Heart left ventricle (tissue), 16 donors: ENCODE data around the gene HEMK1. TPM values are rescaled to one million over a fixed set of nuclear protein-coding genes. Genes with fewer than 3 reads are reported as not detected.
A peak's percentile ranks its signal among the peaks of the same experiment; 100 is the strongest.

Experiments used
- ATAC-seq, 4 donors: fragments of 200-7000 bp; cut with Tn5 transposase; one replicate each; pipeline ENCODE4 v1.9.1; 2020 to 2022; ENCODE audit warnings: moderate library complexity in 4 of 4, mild to moderate bottlenecking in 3 of 4, moderate number of reproducible peaks in 1 of 4
- DNase-seq, 5 donors: peaks; one replicate each; pipeline ENCODE4 v3.0.0-alpha.2; 2020
- H3K27ac ChIP-seq, 12 donors: fragments of 200-600 bp; sonication (generic) in 4 of 12; one replicate each; pipeline versions ENCODE4 v1.5.0 to v1.8.0; 2016 to 2022; ENCODE audit warnings: mild to moderate bottlenecking in 2 of 12
- H3K27me3 ChIP-seq, 9 donors: fragments of 200-600 bp; sonication (generic) in 2 of 9; one replicate each; pipeline versions ENCODE4 v1.5.1 to v1.8.0; 2016 to 2022; ENCODE audit warnings: mild to moderate bottlenecking in 3 of 9
- H3K36me3 ChIP-seq, 9 donors: fragments of 200-600 bp; sonication (generic) in 2 of 9; one replicate each; pipeline versions ENCODE4 v1.5.0 to v1.8.0; 2018 to 2022; ENCODE audit warnings: mild to moderate bottlenecking in 2 of 9
- H3K4me1 ChIP-seq, 12 donors: fragments of 200-600 bp; sonication (generic) in 4 of 12; one replicate each; pipeline versions ENCODE4 v1.5.0 to v1.8.0; 2016 to 2022; ENCODE audit warnings: mild to moderate bottlenecking in 3 of 12
- H3K4me3 ChIP-seq, 12 donors: fragments of 200-600 bp; sonication (generic) in 4 of 12; one replicate each; pipeline versions ENCODE4 v1.5.0 to v1.8.0; 2017 to 2022; ENCODE audit warnings: mild to moderate bottlenecking in 9 of 12, moderate library complexity in 4 of 12
- H3K9me3 ChIP-seq, 12 donors: fragments of 200-600 bp; sonication (generic) in 4 of 12; one replicate each; pipeline versions ENCODE4 v1.5.0 to v1.8.0; 2016 to 2022; ENCODE audit warnings: mild to moderate bottlenecking in 1 of 12
- CTCF ChIP-seq, 12 donors: fragments of 200-600 bp; sonication (generic) in 4 of 12; IDR thresholded peaks; one replicate each; pipeline versions ENCODE4 v1.5.0 to v1.8.0; 2018 to 2022; ENCODE audit warnings: antibody characterized with exemption in 12 of 12, mild to moderate bottlenecking in 5 of 12
- POLR2A ChIP-seq, 2 donors: fragments of 450-650 bp; IDR thresholded peaks; one replicate each; pipeline ENCODE4 v1.6.1; 2017; ENCODE audit warnings: antibody characterized with exemption in 2 of 2, mild to moderate bottlenecking in 2 of 2, moderate library complexity in 2 of 2
- WGBS, 4 donors: extraction: QIAGEN DNeasy Blood & Tissue Kit in 2 of 4; methylation state at CpG; one replicate each; pipeline versions ENCODE4 v1.1.5 to v1.1.7; 2013 to 2018; 5-methylcytosine and 5-hydroxymethylcytosine counted together
- intact Hi-C, 10 donors: fragments of 100-400 bp; cut with DNase I; formaldehyde crosslinking; loops; one replicate each; pipeline versions ENCODE4 v1.11.1 to v1.14.2; 2022
- polyA plus RNA-seq, 2 donors: library from polyadenylated mRNA; stranded (reverse); fragments of 200-250 nt; gene quantifications; one replicate each; pipeline ENCODE4 v1.2.3, GENCODE V29; 2013
- total RNA-seq, 9 donors: library from RNA; depleted of rRNA in 2 of 9; stranded (reverse); fragments of >200 nt in 2 of 9; fragmentation: NEBNext Ultra II Directional in 3 of 9; extraction: Animal tissue kit (Norgen Biotek cat#: 25700) in 3 of 9; gene quantifications; one replicate each; pipeline versions ENCODE4 v1.1.0 to v1.2.4, GENCODE V29; 2016 to 2023
- donor health status: ischemic (EF 13 %, LVEDD 7.1; RV severe dilation, severe dysfunction).
- donor health status: healthy with polysubstance abuse.
- donor health status: DM: no; HTN: yes; CAD: no.
- donor health status: DM: no; HTN: no; CAD: no.
- donor health status: ischemic (EF 25% LVEDD 6.9; RV normal size, moderate dysfunction).
- donor health status: ischemic (EF 25% LVEDD 5.7; RV mildly dilated, moderate dysfunction).
- donor health status: healthy.
- donor health status: DM: yes; HTN: yes; CAD: no.
- donor health status: ischemic (EF 35%, LVEDD 5.7; RV mildly dilated, moderate dysfunction).
- donor health status: nonischemic (EF 11% LVEDD 7.7; RV severe dilation, severe dysfunction).
- donor health status: DM: yes; HTN: yes; CAD: no.
- donor health status: PGD.
- donor health status: ischemic (EF 29% LVEDD 5.4; RV normal size, mild dysfunction).
- donor health status: nonischemic (EF 23%, LVEDD 6.1; RV moderate dilation, normal function).

The HEMK1 gene
- total and polyA plus RNA-seq, 11 donors: 7.8 to 19.7 (median 13.8) TPM

GRCh38 chr3:50633230-50633790 is 64.0 kb downstream of the HEMK1 start:
- H3K9me3 ChIP-seq: no peaks in the 10 kb centered on the region
- H3K4me3 ChIP-seq: no peak overlapping the region
- intact Hi-C loops: no loop called here
- DNase-seq (no peak), ATAC-seq (no peak)
- no peaks in the 10 kb centered on the region for H3K36me3 ChIP-seq
- H3K27me3 ChIP-seq: no peaks in the 10 kb centered on the region
- peak overlapping the region in 3 of 12 donors; percentile 2 to 72 (median 5) for H3K27ac ChIP-seq
- H3K4me1 ChIP-seq: peaks cover 0 to 88% (median 42%) of the 10 kb centered on the region in 12 donors
- WGBS, 4 donors: 56 to 68% (median 65%) methylated on average over 5 of the region's 5 CpGs
- no peak for TF ChIP-seq POLR2A (IDR thresholded peaks at IDR 0.05)
- TF ChIP-seq CTCF (IDR thresholded peaks at IDR 0.05): no peak

- intact Hi-C loops: loop anchor here in 1 of 10 donors (5.0 kb wide), 1 partner anchor 52 kb away; no protein-coding TSS in a partner anchor
- DNase-seq (no peak), ATAC-seq (no peak)
- Histone ChIP-seq H3K4me3 (no peak overlapping the region), H3K27ac (peak overlapping the region in 2 of 12 donors; percentile 8 to 66), H3K4me1 (peaks cover 0 to 86% (median 45%) of the 10 kb centered on the region in 12 donors), H3K27me3 (no peaks in the 10 kb centered on the region), H3K36me3 (peaks cover 0 to 9% (median 0%) of the 10 kb centered on the region in 9 donors), H3K9me3 (no peaks in the 10 kb centered on the region)
- TF ChIP-seq CTCF (IDR thresholded peaks at IDR 0.05) (no peak), POLR2A (IDR thresholded peaks at IDR 0.05) (no peak)
Measured at GRCh38 chr3:50635066-50635465, 65.7 kb downstream of the HEMK1 start.

- H3K27ac ChIP-seq: peak overlapping the region in 11 of 12 donors; percentile 24 to 77 (median 65)
- no peak overlapping the region for H3K4me3 ChIP-seq
- TF ChIP-seq POLR2A (IDR thresholded peaks at IDR 0.05) (no peak), CTCF (IDR thresholded peaks at IDR 0.05) (no peak)
- ATAC-seq: peak in 3 of 4 donors; percentile 12 to 26 (median 13)
- no peaks in the 10 kb centered on the region for H3K9me3 ChIP-seq
- H3K4me1 ChIP-seq: peaks cover 0 to 71% (median 40%) of the 10 kb centered on the region in 12 donors
- H3K36me3 ChIP-seq: peaks cover 0 to 28% (median 18%) of the 10 kb centered on the region in 9 donors
- intact Hi-C loops: loop anchor here in 1 of 10 donors (5.0 kb wide), 1 partner anchor 50 kb away; no protein-coding TSS in a partner anchor
- DNase-seq: no peak
- H3K27me3 ChIP-seq: no peaks in the 10 kb centered on the region
- 65 to 71% (median 69%) methylated on average over 4 of the region's 4 CpGs for WGBS, 4 donors
Measured at GRCh38 chr3:50637011-50637410, 67.7 kb downstream of the HEMK1 start.

- TF ChIP-seq CTCF (IDR thresholded peaks at IDR 0.05) (no peak), POLR2A (IDR thresholded peaks at IDR 0.05) (no peak)
- H3K27ac ChIP-seq: peak overlapping the region in 10 of 12 donors; percentile 11 to 77 (median 65)
- 52 to 67% (median 60%) methylated on average over 3 of the region's 3 CpGs for WGBS, 4 donors
- H3K27me3 ChIP-seq: no peaks in the 10 kb centered on the region
- ATAC-seq (peak in 2 of 4 donors; percentile 19 to 40), DNase-seq (no peak)
- H3K4me1 ChIP-seq: peaks cover 0 to 68% (median 32%) of the 10 kb centered on the region in 12 donors
- H3K4me3 ChIP-seq: no peak overlapping the region
- peaks cover 0 to 38% (median 27%) of the 10 kb centered on the region in 9 donors for H3K36me3 ChIP-seq
- intact Hi-C loops: loop anchor here in 1 of 10 donors (5.0 kb wide), 1 partner anchor 49 kb away; no protein-coding TSS in a partner anchor
- H3K9me3 ChIP-seq: no peaks in the 10 kb centered on the region
Measured at GRCh38 chr3:50637945-50638344, 68.6 kb downstream of the HEMK1 start.
